Measurements from ENCODE around the gene ACVR1C. TPM values are rescaled to one million over a fixed set of nuclear protein-coding genes. Genes with fewer than 3 reads are reported as not detected.

Gene ACVR1C
- total RNA-seq, 4 donors from 2014 or later, result 0.04 to 0.19 TPM; not detected in 2

DNA sequence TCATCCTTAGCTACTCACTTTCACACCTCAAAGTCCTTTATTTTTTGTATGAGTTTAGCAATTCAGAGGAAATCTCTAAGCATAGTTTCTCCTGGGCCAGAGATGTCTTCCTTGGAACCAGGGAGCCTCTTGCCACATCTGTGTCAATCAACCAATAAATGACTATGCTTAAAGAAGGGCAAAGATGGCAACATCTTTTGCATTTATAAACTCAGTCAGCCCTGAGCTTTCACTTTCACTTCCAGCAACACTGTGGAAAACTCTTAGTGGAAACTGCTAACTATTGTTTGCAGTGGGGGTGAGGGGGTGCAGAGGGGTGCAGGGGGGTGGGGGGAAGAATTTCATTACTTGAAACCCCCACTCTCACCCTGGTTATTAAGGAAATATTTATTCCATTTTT, 3.4 kb downstream of the ACVR1C start:
- Histone ChIP-seq H3K4me1 (peaks cover 8 to 18% (median 9%) of the 10 kb centered on the region in 3 donors), H3K36me3 (no peaks in the 10 kb centered on the region), H3K27ac (no peak overlapping the region), H3K4me3 (no peak overlapping the region), H3K9me3 (no peaks in the 10 kb centered on the region), H3K27me3 (peaks cover 0 to 25% (median 0%) of the 10 kb centered on the region in 4 donors)
- no peak for DNase-seq
- TF ChIP-seq, protein P1, sequence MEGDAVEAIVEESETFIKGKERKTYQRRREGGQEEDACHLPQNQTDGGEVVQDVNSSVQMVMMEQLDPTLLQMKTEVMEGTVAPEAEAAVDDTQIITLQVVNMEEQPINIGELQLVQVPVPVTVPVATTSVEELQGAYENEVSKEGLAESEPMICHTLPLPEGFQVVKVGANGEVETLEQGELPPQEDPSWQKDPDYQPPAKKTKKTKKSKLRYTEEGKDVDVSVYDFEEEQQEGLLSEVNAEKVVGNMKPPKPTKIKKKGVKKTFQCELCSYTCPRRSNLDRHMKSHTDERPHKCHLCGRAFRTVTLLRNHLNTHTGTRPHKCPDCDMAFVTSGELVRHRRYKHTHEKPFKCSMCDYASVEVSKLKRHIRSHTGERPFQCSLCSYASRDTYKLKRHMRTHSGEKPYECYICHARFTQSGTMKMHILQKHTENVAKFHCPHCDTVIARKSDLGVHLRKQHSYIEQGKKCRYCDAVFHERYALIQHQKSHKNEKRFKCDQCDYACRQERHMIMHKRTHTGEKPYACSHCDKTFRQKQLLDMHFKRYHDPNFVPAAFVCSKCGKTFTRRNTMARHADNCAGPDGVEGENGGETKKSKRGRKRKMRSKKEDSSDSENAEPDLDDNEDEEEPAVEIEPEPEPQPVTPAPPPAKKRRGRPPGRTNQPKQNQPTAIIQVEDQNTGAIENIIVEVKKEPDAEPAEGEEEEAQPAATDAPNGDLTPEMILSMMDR (IDR thresholded peaks at IDR 0.05), result no peak
- no peak for TF ChIP-seq POLR2A (IDR thresholded peaks at IDR 0.05)
- intact Hi-C loops (cut with DNase I), result no loop called here

GRCh38 chr2:157620956-157621355, 7.7 kb downstream of the ACVR1C start:
- peaks cover 0 to 12% (median 0%) of the 10 kb centered on the region in 4 donors for H3K27me3 ChIP-seq
- H3K4me3 ChIP-seq, result no peak overlapping the region
- H3K27ac ChIP-seq, result no peak overlapping the region
- intact Hi-C loops (cut with DNase I), result no loop called here
- no peaks in the 10 kb centered on the region for H3K36me3 ChIP-seq
- no peaks in the 10 kb centered on the region for H3K4me1 ChIP-seq
- WGBS, 2 donors, result 37 to 77% methylated on average over 1 of the region's 1 CpG
- H3K9me3 ChIP-seq, result no peaks in the 10 kb centered on the region
- TF ChIP-seq, protein P1 (IDR thresholded peaks at IDR 0.05), result no peak
- no peak for TF ChIP-seq POLR2A (IDR thresholded peaks at IDR 0.05)
- no peak for DNase-seq

DNA sequence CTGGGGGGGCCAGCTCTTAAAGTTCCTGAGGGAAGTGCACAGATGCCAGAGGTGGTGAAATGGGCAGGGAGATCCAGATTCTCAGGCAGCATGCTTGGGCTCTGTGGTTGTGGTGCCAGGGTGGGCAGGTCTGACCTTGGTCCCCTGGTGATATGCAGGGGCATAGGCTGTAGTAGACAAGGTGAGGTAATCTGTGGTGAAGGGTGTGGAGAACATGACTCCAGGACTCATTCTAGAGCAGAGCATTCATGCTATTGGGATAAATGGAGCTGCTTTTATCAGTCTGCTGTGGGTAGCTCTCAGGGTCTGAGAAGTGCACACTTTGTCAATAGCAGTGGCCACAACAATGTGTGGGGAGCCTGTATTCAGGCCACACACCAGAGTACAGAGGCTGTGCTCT, 16.9 kb downstream of the ACVR1C start:
- TF ChIP-seq, protein P1 (IDR thresholded peaks at IDR 0.05), result no peak
- no peak for TF ChIP-seq POLR2A (IDR thresholded peaks at IDR 0.05)
- Histone ChIP-seq H3K27me3 (no peaks in the 10 kb centered on the region), H3K27ac (no peak overlapping the region), H3K4me3 (no peak overlapping the region), H3K4me1 (no peaks in the 10 kb centered on the region), H3K9me3 (no peaks in the 10 kb centered on the region), H3K36me3 (no peaks in the 10 kb centered on the region)
- no peak for DNase-seq
- intact Hi-C loops (cut with DNase I), result no loop called here

DNA sequence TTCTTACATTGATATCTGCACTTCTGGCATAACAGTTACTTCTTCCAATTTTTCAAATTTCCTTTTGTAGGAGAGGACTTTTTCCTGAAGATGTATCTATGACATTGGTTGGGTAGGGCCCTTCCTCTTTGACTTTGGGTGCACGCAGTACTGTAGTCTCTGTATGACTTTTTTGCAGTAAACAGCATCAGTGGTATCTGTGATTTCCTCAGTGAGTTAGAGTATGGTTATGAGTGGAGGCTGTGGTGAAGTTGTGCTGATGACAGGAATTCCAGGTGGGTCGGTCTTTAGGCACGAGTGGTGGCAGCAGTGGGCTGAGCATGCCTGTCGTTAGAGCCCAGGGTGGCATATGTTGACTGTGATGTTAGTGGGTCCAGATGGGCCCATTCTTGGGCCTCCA, 17.6 kb downstream of the ACVR1C start:
- H3K4me1 ChIP-seq, result no peaks in the 10 kb centered on the region
- 89 to 91% methylated on average over 3 to 4 of the region's 4 CpGs for WGBS, 2 donors
- intact Hi-C loops (cut with DNase I), result no loop called here
- H3K36me3 ChIP-seq, result no peaks in the 10 kb centered on the region
- TF ChIP-seq POLR2A (IDR thresholded peaks at IDR 0.05), result no peak
- TF ChIP-seq, protein P1 (IDR thresholded peaks at IDR 0.05), result no peak
- no peaks in the 10 kb centered on the region for H3K27me3 ChIP-seq
- no peak overlapping the region for H3K27ac ChIP-seq
- H3K9me3 ChIP-seq, result no peaks in the 10 kb centered on the region
- no peak for DNase-seq
- no peak overlapping the region for H3K4me3 ChIP-seq

DNA sequence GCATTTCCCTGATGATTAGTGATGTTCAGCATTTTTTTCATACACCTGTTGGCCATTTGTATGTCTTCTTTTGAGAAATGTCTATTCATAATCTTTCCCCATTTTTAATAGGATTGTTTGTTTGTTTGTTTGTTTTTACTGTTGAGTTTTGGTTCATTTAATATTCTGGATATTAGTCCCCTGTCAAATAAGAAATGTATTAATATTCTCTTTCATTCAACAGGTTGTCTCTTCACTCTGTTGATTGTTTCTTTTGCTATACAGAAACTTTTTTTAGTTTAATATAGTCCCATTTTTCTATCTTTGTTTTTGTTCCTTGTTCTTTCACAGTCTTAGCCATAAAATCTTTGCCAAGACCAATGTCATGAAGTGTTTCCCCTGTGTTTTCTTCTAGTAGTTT, 22.1 kb downstream of the ACVR1C start:
- TF ChIP-seq, protein P1 (IDR thresholded peaks at IDR 0.05), result no peak
- no peak for TF ChIP-seq POLR2A (IDR thresholded peaks at IDR 0.05)
- H3K4me3 ChIP-seq, result no peak overlapping the region

More for the DNA sequence above, 22.1 kb downstream of the ACVR1C start:
- Histone ChIP-seq H3K9me3 (no peaks in the 10 kb centered on the region), H3K4me1 (no peaks in the 10 kb centered on the region), H3K36me3 (no peaks in the 10 kb centered on the region), H3K27ac (no peak overlapping the region), H3K27me3 (no peaks in the 10 kb centered on the region)
- DNase-seq, result no peak
- intact Hi-C loops (cut with DNase I), result no loop called here

Data from esophagus squamous epithelium (tissue), 5 donors.